HepG2 (cell line): ENCODE results near the gene SETSIP. TPM values are rescaled to one million over a fixed set of nuclear protein-coding genes. Genes with fewer than 3 reads are reported as not detected.

ENCODE experiments used
- ATAC-seq: fragments of 200-7000 bp; cut with Tn5 transposase; 3 replicates; pipeline ENCODE4 v1.9.1; 2020; ENCODE audit warnings: mild to moderate bottlenecking, moderate library complexity
- BruUV-seq: library from RNA; stranded (reverse); fragments of 400-500 nt; replicated peaks from 2 replicates; lab custom pipeline; 2021; lab: Mats Ljungman, UMichigan
- CTCF ChIA-PET: fragments of 300-600 bp; formaldehyde crosslinking; extraction: SDS; loops from one replicate; lab custom pipeline; 2021; ENCODE audit warnings: low total read pairs, inconsistent platforms, low intra/inter-chr PET ratio; lab: Yijun Ruan, JAX
- POLR2A ChIA-PET: fragments of 350-600 bp; sonication (Branson Sonifier 250); formaldehyde crosslinking; loops from one replicate; lab custom pipeline; 2020; ENCODE audit warnings: antibody characterized with exemption, inconsistent platforms; lab: Yijun Ruan, JAX
- DNase-seq: peaks from one replicate; pipeline ENCODE4 v3.0.0-alpha.2; 2015; ENCODE audit warnings: low spot score
- FAIRE-seq: peaks from 3 replicates; lab custom pipeline; 2011; peaks lifted over from hg19 to GRCh38; lab: Jason Lieb, UNC
- H2AFZ ChIP-seq: one replicate; pipeline ENCODE4 v1.6.1; 2011; ENCODE audit warnings: low read length, inconsistent platforms
- H3K27ac ChIP-seq: fragments of 300-600 bp; 3 replicates; pipeline ENCODE4 v1.8.0; 2011; ENCODE audit warnings: mixed run types, mild to moderate bottlenecking, mixed read lengths, low read length, inconsistent platforms; ENCODE audit not compliant: insufficient read depth; ENCODE audit errors: extremely low read length
- H3K27me3 ChIP-seq, 2 experiments: fragments of 200-600 bp in 1 of 2; 2 replicates in 1 of 2; 3 replicates in 1 of 2; pipeline versions ENCODE4 v1.6.0 to v1.8.0; 2011; ENCODE audit warnings: low read length in 2 of 2, mild to moderate bottlenecking in 2 of 2, moderate library complexity in 2 of 2, inconsistent platforms in 1 of 2; ENCODE audit not compliant: insufficient read depth in 2 of 2, control insufficient read depth in 1 of 2
- H3K36me3 ChIP-seq, 2 experiments: fragments of 200-600 bp in 1 of 2; replicated peaks in 1 of 2; 2 replicates in 1 of 2; 3 replicates in 1 of 2; pipeline versions ENCODE4 v1.5.1 to v1.8.0; 2011; ENCODE audit warnings: low read length in 2 of 2, inconsistent platforms in 1 of 2; ENCODE audit not compliant: insufficient read depth in 2 of 2, control insufficient read depth in 1 of 2
- H3K4me1 ChIP-seq: 2 replicates; pipeline ENCODE4 v1.5.1; 2012; ENCODE audit warnings: low read length, inconsistent platforms; ENCODE audit not compliant: insufficient read depth
- H3K4me2 ChIP-seq: 2 replicates; pipeline ENCODE4 v1.6.0; 2011; ENCODE audit warnings: low read depth, low read length, inconsistent platforms
- H3K4me3 ChIP-seq, 3 experiments: fragments of 200-600 bp in 1 of 3; sonication (generic), shearing (Covaris generic) in 1 of 3; replicated peaks in 1 of 3; 2 replicates each; pipeline ENCODE4 v1.5.1; 2011 to 2016; ENCODE audit warnings: low read length in 3 of 3, inconsistent platforms in 2 of 3, low read depth in 2 of 3, mild to moderate bottlenecking in 2 of 3, control low read depth in 1 of 3, mixed read lengths in 1 of 3; ENCODE audit not compliant: insufficient read depth in 1 of 3
- H3K79me2 ChIP-seq: one replicate; pipeline ENCODE4 v1.6.1; 2011; ENCODE audit warnings: low read length, inconsistent platforms; ENCODE audit not compliant: insufficient read depth
- H3K9ac ChIP-seq: 2 replicates; pipeline ENCODE4 v1.6.0; 2011; ENCODE audit warnings: mild to moderate bottlenecking, low read depth, low read length, inconsistent platforms; ENCODE audit not compliant: insufficient read depth
- H3K9me3 ChIP-seq: 2 replicates; pipeline ENCODE4 v1.5.1; 2012; ENCODE audit warnings: mild to moderate bottlenecking, low read length
- H4K20me1 ChIP-seq: 2 replicates; pipeline ENCODE4 v1.6.0; 2011; ENCODE audit warnings: inconsistent platforms, mild to moderate bottlenecking, low read length, moderate library complexity; ENCODE audit not compliant: insufficient read depth
- ELF4 ChIP-seq: sonication (generic); formaldehyde crosslinking; IDR thresholded peaks from 2 replicates; pipeline ENCODE4 v1.5.0; 2020; ENCODE audit warnings: missing genetic modification reagents, mild to moderate bottlenecking, moderate library complexity, borderline replicate concordance
- HIVEP1 ChIP-seq: sonication (generic); formaldehyde crosslinking; IDR thresholded peaks from 2 replicates; pipeline ENCODE4 v1.4.0; 2020; ENCODE audit warnings: mild to moderate bottlenecking, missing genetic modification reagents
- KMT2B ChIP-seq: IDR thresholded peaks from 2 replicates; pipeline ENCODE4 v1.6.1; 2016; ENCODE audit warnings: missing genetic modification reagents, missing compliant biosample characterization
- MAFG ChIP-seq: sonication (generic); formaldehyde crosslinking; IDR thresholded peaks from 2 replicates; pipeline ENCODE4 v1.5.1; 2020; ENCODE audit warnings: mild to moderate bottlenecking, missing genetic modification reagents
- MTERF4 ChIP-seq: sonication (generic); formaldehyde crosslinking; IDR thresholded peaks from 2 replicates; pipeline ENCODE4 v1.8.0; 2023; ENCODE audit warnings: mild to moderate bottlenecking, missing genetic modification reagents
- NFRKB ChIP-seq: fragments of 450-650 bp; IDR thresholded peaks from 2 replicates; pipeline ENCODE4 v1.6.1; 2017
- SMARCC2 ChIP-seq: fragments of 450-650 bp; IDR thresholded peaks from 2 replicates; pipeline ENCODE4 v1.6.1; 2017; ENCODE audit warnings: antibody characterized with exemption, mild to moderate bottlenecking
- ZNF124 ChIP-seq: sonication (generic); formaldehyde crosslinking; IDR thresholded peaks from 2 replicates; pipeline ENCODE4 v1.4.0; 2020; ENCODE audit warnings: missing genetic modification reagents
- WGBS: methylation state at CpG from one replicate; pipeline ENCODE4 v1.1.6; 2017; ENCODE audit warnings: low lambda C conversion rate; 5-methylcytosine and 5-hydroxymethylcytosine counted together
- in situ Hi-C: cut with HindIII; loops from 2 replicates; pipeline ENCODE4 v1.10.0; 2017; ENCODE audit warnings: low pct_unique_long_range_greater_than_20kb; ENCODE audit not compliant: extremely low pct_ligation_motif_present
- intact Hi-C: fragments of 100-400 bp; cut with micrococcal nuclease; formaldehyde crosslinking; loops from one replicate; pipeline ENCODE4 v1.10.0; 2022; ENCODE audit not compliant: unreplicated experiment
- polyA plus RNA-seq, 8 experiments: library from polyadenylated mRNA; depleted of rRNA in 3 of 8; stranded (reverse) in 7 of 8; unstranded in 1 of 8; fragments of >200 nt; fragmentation: Illumina TruSeq in 4 of 8; extraction: Trizol in 4 of 8; gene quantifications; 2 replicates each; pipeline versions ENCODE4 v1.2.1 to v1.2.3, GENCODE V29; 2011 to 2016; ENCODE audit warnings: low read depth in 4 of 8, missing spikeins in 1 of 8, mixed read lengths in 1 of 8; ENCODE audit not compliant: insufficient read depth in 1 of 8
- total RNA-seq, 5 experiments: library from RNA; depleted of rRNA; stranded (reverse); fragments of >200 nt; fragmentation: Illumina TruSeq; extraction: Trizol; gene quantifications; 2 replicates each; pipeline ENCODE4 v1.2.3, GENCODE V29; 2016; ENCODE audit warnings: low read depth in 1 of 5
- TF ChIP-seq, protein P1 (sequence below): IDR thresholded peaks from 2 replicates; pipeline ENCODE4 v1.6.1; 2016
- TF ChIP-seq, protein P2 (sequence below): IDR thresholded peaks from 2 replicates; pipeline ENCODE4 v1.6.1; 2012; ENCODE audit warnings: inconsistent platforms
- TF ChIP-seq, protein P3 (sequence below): sonication (generic); formaldehyde crosslinking; IDR thresholded peaks from 2 replicates; pipeline ENCODE4 v1.4.0; 2020; ENCODE audit warnings: missing genetic modification reagents
- TF ChIP-seq, protein P4 (sequence below): sonication (generic); formaldehyde crosslinking; IDR thresholded peaks from 2 replicates; pipeline ENCODE4 v1.4.0; 2020; ENCODE audit warnings: missing genetic modification reagents
- TF ChIP-seq, protein P5 (sequence below): sonication (generic); formaldehyde crosslinking; IDR thresholded peaks from 2 replicates; pipeline ENCODE4 v1.4.0; 2020; ENCODE audit warnings: missing genetic modification reagents, mild to moderate bottlenecking, borderline replicate concordance

The SETSIP gene
- total and polyA plus RNA-seq, 2 of the 13 experiments (the other 11 are each of a cell fraction or from before 2014, with no cell fraction given) = not detected

DNA sequence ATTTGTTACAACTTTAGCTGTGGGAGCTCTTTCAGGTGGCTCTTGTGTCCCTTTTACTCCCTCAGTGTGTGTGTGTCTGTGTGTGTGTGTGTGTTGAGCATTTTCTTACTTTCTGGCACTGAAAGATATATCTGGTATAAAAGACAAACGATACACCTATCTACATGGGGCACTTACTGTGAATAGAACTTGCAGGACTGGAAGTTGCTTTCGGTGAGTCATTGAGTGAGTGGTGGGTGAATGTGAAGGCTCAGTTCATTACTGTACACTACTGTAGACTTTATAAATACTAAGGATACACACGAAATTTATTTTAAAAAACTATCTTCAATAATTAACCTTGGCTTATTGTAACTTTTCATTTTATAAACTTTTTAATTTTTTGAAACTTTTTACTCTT, 43.6 kb upstream of the SETSIP start:
- POLR2A ChIA-PET = no interaction called here
- FAIRE-seq (no peak), DNase-seq (no peak), ATAC-seq (no peak)
- no peak overlapping the region for H3K9ac ChIP-seq
- no peaks in the 10 kb centered on the region for H3K4me1 ChIP-seq
- H3K27ac ChIP-seq = no peak overlapping the region
- H3K9me3 ChIP-seq = no peaks in the 10 kb centered on the region
- H3K36me3 ChIP-seq = no peaks in the 10 kb centered on the region
- no peaks in the 10 kb centered on the region for H4K20me1 ChIP-seq
- in situ Hi-C loops = no loop called here
- CTCF ChIA-PET = no interaction called here
- H3K27me3 ChIP-seq = no peaks in the 10 kb centered on the region
- no peak overlapping the region for H2AFZ ChIP-seq
- WGBS = 31% methylated on average over 3 of the region's 3 CpGs
- intact Hi-C loops = no loop called here
- no peak overlapping the region for H3K4me2 ChIP-seq
- TF ChIP-seq, protein P1, sequence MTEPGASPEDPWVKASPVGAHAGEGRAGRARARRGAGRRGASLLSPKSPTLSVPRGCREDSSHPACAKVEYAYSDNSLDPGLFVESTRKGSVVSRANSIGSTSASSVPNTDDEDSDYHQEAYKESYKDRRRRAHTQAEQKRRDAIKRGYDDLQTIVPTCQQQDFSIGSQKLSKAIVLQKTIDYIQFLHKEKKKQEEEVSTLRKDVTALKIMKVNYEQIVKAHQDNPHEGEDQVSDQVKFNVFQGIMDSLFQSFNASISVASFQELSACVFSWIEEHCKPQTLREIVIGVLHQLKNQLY = no peak
- TF ChIP-seq, protein P2, sequence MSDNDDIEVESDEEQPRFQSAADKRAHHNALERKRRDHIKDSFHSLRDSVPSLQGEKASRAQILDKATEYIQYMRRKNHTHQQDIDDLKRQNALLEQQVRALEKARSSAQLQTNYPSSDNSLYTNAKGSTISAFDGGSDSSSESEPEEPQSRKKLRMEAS = no peak
- TF ChIP-seq MTERF4 (CRISPR knock-in tag) (no peak), MAFG (CRISPR knock-in tag) (no peak), NFRKB (no peak), ZNF124 (no peak), SMARCC2 (no peak), KMT2B (CRISPR knock-in tag) (no peak), HIVEP1 (CRISPR knock-in tag) (no peak), ELF4 (CRISPR knock-in tag) (no peak)
- TF ChIP-seq, protein P3, sequence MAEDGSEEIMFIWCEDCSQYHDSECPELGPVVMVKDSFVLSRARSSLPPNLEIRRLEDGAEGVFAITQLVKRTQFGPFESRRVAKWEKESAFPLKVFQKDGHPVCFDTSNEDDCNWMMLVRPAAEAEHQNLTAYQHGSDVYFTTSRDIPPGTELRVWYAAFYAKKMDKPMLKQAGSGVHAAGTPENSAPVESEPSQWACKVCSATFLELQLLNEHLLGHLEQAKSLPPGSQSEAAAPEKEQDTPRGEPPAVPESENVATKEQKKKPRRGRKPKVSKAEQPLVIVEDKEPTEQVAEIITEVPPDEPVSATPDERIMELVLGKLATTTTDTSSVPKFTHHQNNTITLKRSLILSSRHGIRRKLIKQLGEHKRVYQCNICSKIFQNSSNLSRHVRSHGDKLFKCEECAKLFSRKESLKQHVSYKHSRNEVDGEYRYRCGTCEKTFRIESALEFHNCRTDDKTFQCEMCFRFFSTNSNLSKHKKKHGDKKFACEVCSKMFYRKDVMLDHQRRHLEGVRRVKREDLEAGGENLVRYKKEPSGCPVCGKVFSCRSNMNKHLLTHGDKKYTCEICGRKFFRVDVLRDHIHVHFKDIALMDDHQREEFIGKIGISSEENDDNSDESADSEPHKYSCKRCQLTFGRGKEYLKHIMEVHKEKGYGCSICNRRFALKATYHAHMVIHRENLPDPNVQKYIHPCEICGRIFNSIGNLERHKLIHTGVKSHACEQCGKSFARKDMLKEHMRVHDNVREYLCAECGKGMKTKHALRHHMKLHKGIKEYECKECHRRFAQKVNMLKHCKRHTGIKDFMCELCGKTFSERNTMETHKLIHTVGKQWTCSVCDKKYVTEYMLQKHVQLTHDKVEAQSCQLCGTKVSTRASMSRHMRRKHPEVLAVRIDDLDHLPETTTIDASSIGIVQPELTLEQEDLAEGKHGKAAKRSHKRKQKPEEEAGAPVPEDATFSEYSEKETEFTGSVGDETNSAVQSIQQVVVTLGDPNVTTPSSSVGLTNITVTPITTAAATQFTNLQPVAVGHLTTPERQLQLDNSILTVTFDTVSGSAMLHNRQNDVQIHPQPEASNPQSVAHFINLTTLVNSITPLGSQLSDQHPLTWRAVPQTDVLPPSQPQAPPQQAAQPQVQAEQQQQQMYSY (CRISPR knock-in tag) = no peak
- TF ChIP-seq, protein P4, sequence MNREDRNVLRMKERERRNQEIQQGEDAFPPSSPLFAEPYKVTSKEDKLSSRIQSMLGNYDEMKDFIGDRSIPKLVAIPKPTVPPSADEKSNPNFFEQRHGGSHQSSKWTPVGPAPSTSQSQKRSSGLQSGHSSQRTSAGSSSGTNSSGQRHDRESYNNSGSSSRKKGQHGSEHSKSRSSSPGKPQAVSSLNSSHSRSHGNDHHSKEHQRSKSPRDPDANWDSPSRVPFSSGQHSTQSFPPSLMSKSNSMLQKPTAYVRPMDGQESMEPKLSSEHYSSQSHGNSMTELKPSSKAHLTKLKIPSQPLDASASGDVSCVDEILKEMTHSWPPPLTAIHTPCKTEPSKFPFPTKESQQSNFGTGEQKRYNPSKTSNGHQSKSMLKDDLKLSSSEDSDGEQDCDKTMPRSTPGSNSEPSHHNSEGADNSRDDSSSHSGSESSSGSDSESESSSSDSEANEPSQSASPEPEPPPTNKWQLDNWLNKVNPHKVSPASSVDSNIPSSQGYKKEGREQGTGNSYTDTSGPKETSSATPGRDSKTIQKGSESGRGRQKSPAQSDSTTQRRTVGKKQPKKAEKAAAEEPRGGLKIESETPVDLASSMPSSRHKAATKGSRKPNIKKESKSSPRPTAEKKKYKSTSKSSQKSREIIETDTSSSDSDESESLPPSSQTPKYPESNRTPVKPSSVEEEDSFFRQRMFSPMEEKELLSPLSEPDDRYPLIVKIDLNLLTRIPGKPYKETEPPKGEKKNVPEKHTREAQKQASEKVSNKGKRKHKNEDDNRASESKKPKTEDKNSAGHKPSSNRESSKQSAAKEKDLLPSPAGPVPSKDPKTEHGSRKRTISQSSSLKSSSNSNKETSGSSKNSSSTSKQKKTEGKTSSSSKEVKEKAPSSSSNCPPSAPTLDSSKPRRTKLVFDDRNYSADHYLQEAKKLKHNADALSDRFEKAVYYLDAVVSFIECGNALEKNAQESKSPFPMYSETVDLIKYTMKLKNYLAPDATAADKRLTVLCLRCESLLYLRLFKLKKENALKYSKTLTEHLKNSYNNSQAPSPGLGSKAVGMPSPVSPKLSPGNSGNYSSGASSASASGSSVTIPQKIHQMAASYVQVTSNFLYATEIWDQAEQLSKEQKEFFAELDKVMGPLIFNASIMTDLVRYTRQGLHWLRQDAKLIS (CRISPR knock-in tag) = no peak
- TF ChIP-seq, protein P5, sequence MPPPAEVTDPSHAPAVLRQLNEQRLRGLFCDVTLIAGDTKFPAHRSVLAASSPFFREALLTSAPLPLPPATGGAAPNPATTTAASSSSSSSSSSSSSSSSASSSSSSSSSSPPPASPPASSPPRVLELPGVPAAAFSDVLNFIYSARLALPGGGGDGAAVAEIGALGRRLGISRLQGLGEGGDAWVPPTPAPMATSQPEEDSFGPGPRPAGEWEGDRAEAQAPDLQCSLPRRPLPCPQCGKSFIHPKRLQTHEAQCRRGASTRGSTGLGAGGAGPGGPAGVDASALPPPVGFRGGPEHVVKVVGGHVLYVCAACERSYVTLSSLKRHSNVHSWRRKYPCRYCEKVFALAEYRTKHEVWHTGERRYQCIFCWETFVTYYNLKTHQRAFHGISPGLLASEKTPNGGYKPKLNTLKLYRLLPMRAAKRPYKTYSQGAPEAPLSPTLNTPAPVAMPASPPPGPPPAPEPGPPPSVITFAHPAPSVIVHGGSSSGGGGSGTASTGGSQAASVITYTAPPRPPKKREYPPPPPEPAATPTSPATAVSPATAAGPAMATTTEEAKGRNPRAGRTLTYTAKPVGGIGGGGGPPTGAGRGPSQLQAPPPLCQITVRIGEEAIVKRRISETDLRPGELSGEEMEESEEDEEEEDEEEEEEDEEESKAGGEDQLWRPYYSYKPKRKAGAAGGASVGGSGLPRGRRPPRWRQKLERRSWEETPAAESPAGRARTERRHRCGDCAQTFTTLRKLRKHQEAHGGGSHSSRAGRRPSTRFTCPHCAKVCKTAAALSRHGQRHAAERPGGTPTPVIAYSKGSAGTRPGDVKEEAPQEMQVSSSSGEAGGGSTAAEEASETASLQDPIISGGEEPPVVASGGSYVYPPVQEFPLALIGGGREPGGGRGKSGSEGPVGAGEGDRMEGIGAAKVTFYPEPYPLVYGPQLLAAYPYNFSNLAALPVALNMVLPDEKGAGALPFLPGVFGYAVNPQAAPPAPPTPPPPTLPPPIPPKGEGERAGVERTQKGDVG (CRISPR knock-in tag) = no peak
- H3K4me3 ChIP-seq = no peak overlapping the region
- H3K79me2 ChIP-seq = no peaks in the 10 kb centered on the region
- BruUV-seq = no TSS peak
